Mammary epithelial cell (primary cell): ENCODE measurements around the gene C5orf22.

ENCODE experiments used
- EZH2 ChIP-seq: IDR thresholded peaks from 2 replicates; pipeline ENCODE4 v1.6.1; 2012; ENCODE audit warnings: low read length, inconsistent platforms, borderline replicate concordance
- TF ChIP-seq, protein P1 (sequence below), 2 donors: IDR thresholded peaks in 1 of 2; conservative IDR thresholded peaks in 1 of 2; 2 replicates each; pipeline ENCODE4 v1.5.1; 2011 to 2012; ENCODE audit warnings: inconsistent platforms in 2 of 2, low read length in 2 of 2, mild to moderate bottlenecking in 2 of 2, control low read depth in 1 of 2, low read depth in 1 of 2; ENCODE audit not compliant: insufficient read depth in 1 of 2; ENCODE audit errors: extremely low read depth in 1 of 2

DNA sequence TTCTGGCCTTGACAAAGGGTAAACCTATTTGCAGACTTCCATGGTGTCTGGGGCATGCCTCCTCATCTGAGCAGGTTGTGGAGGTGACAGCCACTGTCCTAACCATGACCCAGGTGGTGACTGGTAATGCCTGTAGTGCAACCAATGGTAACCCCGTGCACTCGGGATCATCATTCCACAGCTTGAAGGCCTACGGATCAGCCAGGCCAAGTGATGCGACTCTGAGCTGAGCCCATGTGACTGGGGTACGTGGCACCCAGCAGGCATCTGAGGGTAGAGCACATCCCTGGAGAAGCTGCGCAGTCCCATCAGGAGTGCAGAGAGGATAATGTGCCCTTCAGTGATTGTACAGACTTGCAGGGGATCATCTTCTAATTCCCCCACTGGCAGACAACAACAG lies 35.2 kb upstream of the C5orf22 start:
- no peak for TF ChIP-seq EZH2
- TF ChIP-seq, protein P1, sequence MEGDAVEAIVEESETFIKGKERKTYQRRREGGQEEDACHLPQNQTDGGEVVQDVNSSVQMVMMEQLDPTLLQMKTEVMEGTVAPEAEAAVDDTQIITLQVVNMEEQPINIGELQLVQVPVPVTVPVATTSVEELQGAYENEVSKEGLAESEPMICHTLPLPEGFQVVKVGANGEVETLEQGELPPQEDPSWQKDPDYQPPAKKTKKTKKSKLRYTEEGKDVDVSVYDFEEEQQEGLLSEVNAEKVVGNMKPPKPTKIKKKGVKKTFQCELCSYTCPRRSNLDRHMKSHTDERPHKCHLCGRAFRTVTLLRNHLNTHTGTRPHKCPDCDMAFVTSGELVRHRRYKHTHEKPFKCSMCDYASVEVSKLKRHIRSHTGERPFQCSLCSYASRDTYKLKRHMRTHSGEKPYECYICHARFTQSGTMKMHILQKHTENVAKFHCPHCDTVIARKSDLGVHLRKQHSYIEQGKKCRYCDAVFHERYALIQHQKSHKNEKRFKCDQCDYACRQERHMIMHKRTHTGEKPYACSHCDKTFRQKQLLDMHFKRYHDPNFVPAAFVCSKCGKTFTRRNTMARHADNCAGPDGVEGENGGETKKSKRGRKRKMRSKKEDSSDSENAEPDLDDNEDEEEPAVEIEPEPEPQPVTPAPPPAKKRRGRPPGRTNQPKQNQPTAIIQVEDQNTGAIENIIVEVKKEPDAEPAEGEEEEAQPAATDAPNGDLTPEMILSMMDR (conservative IDR thresholded peaks at IDR 0.05 in 1 of 2, IDR thresholded peaks at IDR 0.05 in 1 of 2; ENCODE audit: extremely low read depth in 1 of 2, insufficient read depth in 1 of 2, low read depth in 1 of 2, low read length in 2 of 2): no peak
